Measurements from ENCODE around the gene SLC35F1. TPM values are rescaled to one million over a fixed set of nuclear protein-coding genes. Genes with fewer than 3 reads are reported as not detected.

Gene SLC35F1
- total and polyA plus RNA-seq, 8 donors, result under 0.01 to 6.8 (median 0.38) TPM; not detected in 2

DNA sequence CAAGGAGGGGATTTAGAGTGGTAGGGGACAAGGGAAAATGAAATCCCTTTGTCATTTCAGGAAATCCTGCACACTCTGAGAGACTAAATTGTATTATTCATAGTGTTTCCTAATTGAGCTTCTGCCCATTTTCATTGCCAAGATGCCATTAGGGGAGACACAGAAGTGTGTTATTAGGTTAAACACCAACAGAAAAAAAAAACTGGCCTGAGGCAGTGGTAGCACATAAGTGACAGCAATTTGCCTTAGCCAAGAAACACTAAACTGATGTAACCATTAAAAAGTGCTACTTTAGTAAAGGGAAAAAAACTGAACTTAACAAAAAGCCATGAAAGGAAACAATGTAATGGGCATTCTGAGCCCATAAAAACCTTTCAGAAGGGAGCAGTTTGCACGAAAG, 370.6 kb downstream of the SLC35F1 start:
- intact Hi-C loops (cut with DNase I; ENCODE audit: low total_unique reads), result no loop called here
- DNase-seq, result no peak
- H3K9me3 ChIP-seq, result no peaks in the 10 kb centered on the region
- no peak for TF ChIP-seq EP300 (IDR thresholded peaks at IDR 0.05)
- no peak for TF ChIP-seq POLR2AphosphoS5 (IDR thresholded peaks at IDR 0.05)
- no peak for TF ChIP-seq POLR2A (IDR thresholded peaks at IDR 0.05)
- TF ChIP-seq, protein P1, sequence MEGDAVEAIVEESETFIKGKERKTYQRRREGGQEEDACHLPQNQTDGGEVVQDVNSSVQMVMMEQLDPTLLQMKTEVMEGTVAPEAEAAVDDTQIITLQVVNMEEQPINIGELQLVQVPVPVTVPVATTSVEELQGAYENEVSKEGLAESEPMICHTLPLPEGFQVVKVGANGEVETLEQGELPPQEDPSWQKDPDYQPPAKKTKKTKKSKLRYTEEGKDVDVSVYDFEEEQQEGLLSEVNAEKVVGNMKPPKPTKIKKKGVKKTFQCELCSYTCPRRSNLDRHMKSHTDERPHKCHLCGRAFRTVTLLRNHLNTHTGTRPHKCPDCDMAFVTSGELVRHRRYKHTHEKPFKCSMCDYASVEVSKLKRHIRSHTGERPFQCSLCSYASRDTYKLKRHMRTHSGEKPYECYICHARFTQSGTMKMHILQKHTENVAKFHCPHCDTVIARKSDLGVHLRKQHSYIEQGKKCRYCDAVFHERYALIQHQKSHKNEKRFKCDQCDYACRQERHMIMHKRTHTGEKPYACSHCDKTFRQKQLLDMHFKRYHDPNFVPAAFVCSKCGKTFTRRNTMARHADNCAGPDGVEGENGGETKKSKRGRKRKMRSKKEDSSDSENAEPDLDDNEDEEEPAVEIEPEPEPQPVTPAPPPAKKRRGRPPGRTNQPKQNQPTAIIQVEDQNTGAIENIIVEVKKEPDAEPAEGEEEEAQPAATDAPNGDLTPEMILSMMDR (IDR thresholded peaks at IDR 0.05), result no peak
- H3K27me3 ChIP-seq, result no peaks in the 10 kb centered on the region
- H3K4me3 ChIP-seq, result no peak overlapping the region
- no peak overlapping the region for H3K27ac ChIP-seq
- no peaks in the 10 kb centered on the region for H3K36me3 ChIP-seq
- 68 to 81% (median 73%) methylated on average over 1 of the region's 1 CpG for WGBS, 5 donors
- no peaks in the 10 kb centered on the region for H3K4me1 ChIP-seq

DNA sequence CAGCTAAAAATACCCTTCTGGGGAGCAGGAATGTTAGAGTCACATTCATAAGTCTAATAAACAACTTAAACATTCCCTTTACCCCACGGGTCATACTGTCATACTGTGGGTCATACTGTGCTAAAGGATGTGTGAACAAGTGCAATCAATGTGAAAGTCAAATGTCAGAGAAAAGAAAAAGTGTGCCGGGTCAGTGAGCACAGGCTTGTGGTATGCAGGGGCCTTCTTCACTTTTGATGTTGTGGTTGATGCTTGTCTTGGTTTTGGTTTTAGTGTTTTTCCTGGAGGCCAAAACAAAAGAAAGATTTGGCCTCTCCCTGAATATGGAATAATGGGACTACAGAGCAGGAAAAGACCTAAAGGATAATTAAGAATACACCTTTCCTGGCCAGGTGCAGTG, 373.1 kb downstream of the SLC35F1 start:
- H3K36me3 ChIP-seq, result no peaks in the 10 kb centered on the region
- H3K27me3 ChIP-seq, result no peaks in the 10 kb centered on the region
- no peak overlapping the region for H3K27ac ChIP-seq
- H3K9me3 ChIP-seq, result no peaks in the 10 kb centered on the region
- DNase-seq, result no peak
- TF ChIP-seq POLR2AphosphoS5 (IDR thresholded peaks at IDR 0.05) (no peak), POLR2A (IDR thresholded peaks at IDR 0.05) (no peak), EP300 (IDR thresholded peaks at IDR 0.05) (no peak)
- TF ChIP-seq, protein P1 (IDR thresholded peaks at IDR 0.05), result no peak
- 28 to 63% (median 38%) methylated on average over 2 of the region's 2 CpGs for WGBS, 5 donors
- no peak overlapping the region for H3K4me3 ChIP-seq
- intact Hi-C loops (cut with DNase I; ENCODE audit: low total_unique reads), result loop anchor here (10.0 kb wide), 2 partner anchors 225 to 825 kb away; no protein-coding TSS in a partner anchor
- peaks cover 0 to 9% (median 3%) of the 10 kb centered on the region in 4 donors for H3K4me1 ChIP-seq

DNA sequence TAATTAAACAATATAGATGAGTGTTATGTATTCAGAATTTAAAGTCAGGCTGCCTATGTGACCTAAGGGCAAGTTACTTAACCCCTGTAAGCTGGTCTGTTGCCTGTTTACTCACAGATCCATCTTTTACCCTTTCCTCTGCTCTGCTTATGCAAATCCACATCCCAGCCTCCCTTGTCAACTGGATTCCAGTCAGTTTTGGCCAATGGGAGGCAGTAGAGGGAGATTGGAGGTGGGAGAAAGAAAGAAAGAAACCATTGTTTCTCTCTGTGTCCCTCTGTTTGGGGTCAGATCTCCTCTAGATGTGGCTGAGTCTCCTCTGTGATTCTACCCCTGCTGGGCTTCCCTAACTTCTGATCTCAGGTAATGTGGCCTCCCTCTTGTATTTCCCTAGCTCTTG, 374.2 kb downstream of the SLC35F1 start:
- no peaks in the 10 kb centered on the region for H3K9me3 ChIP-seq
- intact Hi-C loops (cut with DNase I; ENCODE audit: low total_unique reads), result loop anchor here (10.0 kb wide), 2 partner anchors 224 to 824 kb away; no protein-coding TSS in a partner anchor
- H3K27ac ChIP-seq, result no peak overlapping the region
- H3K27me3 ChIP-seq, result no peaks in the 10 kb centered on the region
- TF ChIP-seq POLR2AphosphoS5 (IDR thresholded peaks at IDR 0.05), result no peak
- TF ChIP-seq POLR2A (IDR thresholded peaks at IDR 0.05), result no peak
- H3K4me1 ChIP-seq, result peaks cover 0 to 9% (median 3%) of the 10 kb centered on the region in 4 donors
- DNase-seq, result no peak
- H3K4me3 ChIP-seq, result no peak overlapping the region
- no peaks in the 10 kb centered on the region for H3K36me3 ChIP-seq

DNA sequence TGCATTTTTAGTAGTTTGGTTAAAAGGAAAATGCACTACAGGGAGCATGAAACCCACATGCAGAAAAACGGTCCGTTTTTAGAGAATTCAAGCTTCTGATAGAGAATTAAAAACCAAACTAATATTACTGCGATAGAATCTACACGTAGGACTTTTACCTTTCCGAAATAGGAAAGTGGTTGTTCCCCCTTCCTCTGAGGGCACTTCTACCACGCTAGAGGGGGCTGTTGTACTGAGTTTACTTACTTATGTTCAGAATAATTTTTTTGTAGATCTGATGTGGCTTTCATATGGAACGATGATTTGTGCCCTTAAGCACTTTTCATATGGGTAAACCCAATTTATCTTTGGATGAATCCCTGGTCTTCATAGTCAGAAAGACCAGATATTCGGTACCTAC, 376.7 kb downstream of the SLC35F1 start:
- no peak overlapping the region for H3K4me3 ChIP-seq
- no peaks in the 10 kb centered on the region for H3K36me3 ChIP-seq
- H3K27ac ChIP-seq, result no peak overlapping the region
- peaks cover 0 to 9% (median 3%) of the 10 kb centered on the region in 4 donors for H3K4me1 ChIP-seq
- intact Hi-C loops (cut with DNase I; ENCODE audit: low total_unique reads), result loop anchor here (10.0 kb wide), 2 partner anchors 221 to 821 kb away; no protein-coding TSS in a partner anchor
- WGBS, 5 donors, result 14 to 22% (median 15%) methylated on average over 8 of the region's 8 CpGs
- TF ChIP-seq, protein P1 (IDR thresholded peaks at IDR 0.05), result peak in 5 of 7 experiments; percentile 54 to 68 (median 58)
- TF ChIP-seq EP300 (IDR thresholded peaks at IDR 0.05) (no peak), POLR2AphosphoS5 (IDR thresholded peaks at IDR 0.05) (no peak), POLR2A (IDR thresholded peaks at IDR 0.05) (no peak)
- no peaks in the 10 kb centered on the region for H3K27me3 ChIP-seq
- DNase-seq, result peak; percentile 59 to 81
- no peaks in the 10 kb centered on the region for H3K9me3 ChIP-seq

DNA sequence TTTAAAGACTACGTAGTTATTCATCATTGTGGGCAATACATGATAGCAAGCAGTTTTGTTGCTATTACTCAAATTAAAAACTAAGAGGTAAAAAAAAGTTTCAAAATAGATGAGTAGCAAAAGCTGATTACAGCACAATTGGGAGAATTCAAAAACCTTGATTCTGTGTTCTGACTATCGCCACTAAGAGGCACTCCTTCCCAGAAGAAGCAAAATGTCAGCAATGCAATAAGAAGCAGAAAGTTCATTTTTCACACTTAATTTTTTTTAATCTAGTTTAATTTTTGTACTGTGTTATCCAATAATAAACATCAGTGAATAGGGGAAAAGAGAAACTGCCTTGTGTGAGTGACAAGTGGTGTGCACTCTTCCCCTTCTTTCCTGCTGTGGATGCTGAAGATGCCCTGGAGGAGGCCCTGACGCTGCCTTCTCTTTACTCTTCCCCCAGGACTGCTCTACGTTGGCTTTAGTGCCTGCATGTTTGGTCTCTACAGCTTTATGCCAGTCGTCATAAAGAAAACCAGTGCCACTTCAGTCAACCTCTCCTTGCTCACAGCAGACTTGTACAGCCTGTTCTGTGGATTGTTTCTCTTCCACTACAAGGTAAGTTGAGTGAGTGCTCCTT, 377.8 kb downstream of the SLC35F1 start:
- WGBS, 5 donors, result 65 to 75% (median 72%) methylated on average over 5 of the region's 5 CpGs
- Histone ChIP-seq H3K4me1 (peaks cover 0 to 9% (median 3%) of the 10 kb centered on the region in 4 donors), H3K27me3 (no peaks in the 10 kb centered on the region), H3K36me3 (no peaks in the 10 kb centered on the region), H3K4me3 (no peak overlapping the region), H3K27ac (no peak overlapping the region), H3K9me3 (no peaks in the 10 kb centered on the region)
- TF ChIP-seq, protein P1 (IDR thresholded peaks at IDR 0.05), result peak in 3 of 7 experiments; percentile 5 to 27 (median 7)
- TF ChIP-seq EP300 (IDR thresholded peaks at IDR 0.05) (no peak), POLR2A (IDR thresholded peaks at IDR 0.05) (no peak)
- DNase-seq, result peak in 1 of 2 donors; percentile 25
- intact Hi-C loops (cut with DNase I; ENCODE audit: low total_unique reads), result loop anchor here (10.0 kb wide), 2 partner anchors 220 to 820 kb away; no protein-coding TSS in a partner anchor
